ENCODE data around the gene FFAR2. TPM values are rescaled to one million over a fixed set of nuclear protein-coding genes. Genes with fewer than 3 reads are reported as not detected.

The FFAR2 gene
- total RNA-seq, 3 donors from 2014 or later (not counting 1 experiment from before 2014, with no cell fraction given), result 0.70 to 8.6 (median 1.6) TPM

GRCh38 chr19:35417278-35417677, 30.8 kb upstream of the FFAR2 start:
- Histone ChIP-seq H3K27me3 (ENCODE audit: control insufficient read depth, insufficient read depth, low read length) (no peaks in the 10 kb centered on the region), H3K27ac (ENCODE audit: low read length) (no peak overlapping the region), H3K4me3 (ENCODE audit: low read length) (no peak overlapping the region), H3K9me3 (ENCODE audit: control insufficient read depth, insufficient read depth, low read length) (no peaks in the 10 kb centered on the region), H3K36me3 (ENCODE audit: control insufficient read depth, insufficient read depth, low read length) (no peaks in the 10 kb centered on the region), H3K4me1 (ENCODE audit: control insufficient read depth, insufficient read depth, low read length) (peaks cover 14% of the 10 kb centered on the region)
- Mint-ChIP-seq H3K9me3 (no peaks in the 10 kb centered on the region), H3K4me1 (peaks cover 14 to 20% of the 10 kb centered on the region in 2 donors), H3K27me3 (ENCODE audit: low read depth in 2 of 2) (peaks cover 18 to 21% of the 10 kb centered on the region in 2 donors), H3K27ac (no peak overlapping the region), H3K4me3 (no peak overlapping the region), H3K36me3 (no peaks in the 10 kb centered on the region)
- intact Hi-C loops (cut with micrococcal nuclease), result no loop called here
- ATAC-seq, result no peak
- TF ChIP-seq CTCF (IDR thresholded peaks at IDR 0.05), result no peak
- 89% methylated on average over 2 of the region's 2 CpGs for WGBS (ENCODE audit: insufficient coverage)
- DNase-seq, result no peak

- H3K4me3 Mint-ChIP-seq, result no peak overlapping the region
- H3K27me3 Mint-ChIP-seq (ENCODE audit: low read depth in 2 of 2), result peaks cover 18 to 21% of the 10 kb centered on the region in 2 donors
- peaks cover 14% of the 10 kb centered on the region for H3K4me1 ChIP-seq (ENCODE audit: control insufficient read depth, insufficient read depth, low read length)
- H3K27ac Mint-ChIP-seq, result no peak overlapping the region
- H3K4me3 ChIP-seq (ENCODE audit: low read length), result no peak overlapping the region
- H3K9me3 ChIP-seq (ENCODE audit: control insufficient read depth, insufficient read depth, low read length), result no peaks in the 10 kb centered on the region
- intact Hi-C loops (cut with micrococcal nuclease), result no loop called here
- ATAC-seq (no peak), DNase-seq (no peak)
- no peaks in the 10 kb centered on the region for H3K9me3 Mint-ChIP-seq
- H3K27ac ChIP-seq (ENCODE audit: low read length), result no peak overlapping the region
- TF ChIP-seq CTCF (IDR thresholded peaks at IDR 0.05), result no peak
- peaks cover 14 to 20% of the 10 kb centered on the region in 2 donors for H3K4me1 Mint-ChIP-seq
- H3K27me3 ChIP-seq (ENCODE audit: control insufficient read depth, insufficient read depth, low read length), result no peaks in the 10 kb centered on the region
- 78% methylated on average over 7 of the region's 7 CpGs for WGBS (ENCODE audit: insufficient coverage)
- H3K36me3 ChIP-seq (ENCODE audit: control insufficient read depth, insufficient read depth, low read length), result no peaks in the 10 kb centered on the region
- H3K36me3 Mint-ChIP-seq, result no peaks in the 10 kb centered on the region
Measured at GRCh38 chr19:35417713-35418534, 30.1 kb upstream of the FFAR2 start.

- Mint-ChIP-seq H3K9me3 (no peaks in the 10 kb centered on the region), H3K4me1 (peaks cover 12 to 19% of the 10 kb centered on the region in 2 donors), H3K36me3 (no peaks in the 10 kb centered on the region)
Measured at GRCh38 chr19:35419046-35419445, 29.0 kb upstream of the FFAR2 start.

More at GRCh38 chr19:35419046-35419445, 29.0 kb upstream of the FFAR2 start:
- Histone ChIP-seq H3K4me3 (ENCODE audit: low read length) (no peak overlapping the region), H3K4me1 (ENCODE audit: control insufficient read depth, insufficient read depth, low read length) (peaks cover 14% of the 10 kb centered on the region), H3K27ac (ENCODE audit: low read length) (no peak overlapping the region), H3K27me3 (ENCODE audit: control insufficient read depth, insufficient read depth, low read length) (no peaks in the 10 kb centered on the region), H3K36me3 (ENCODE audit: control insufficient read depth, insufficient read depth, low read length) (no peaks in the 10 kb centered on the region), H3K9me3 (ENCODE audit: control insufficient read depth, insufficient read depth, low read length) (no peaks in the 10 kb centered on the region)
- intact Hi-C loops (cut with micrococcal nuclease), result no loop called here
- ATAC-seq, result no peak
- no peak overlapping the region for H3K4me3 Mint-ChIP-seq
- H3K27ac Mint-ChIP-seq, result no peak overlapping the region
- 82% methylated on average over 3 of the region's 3 CpGs for WGBS (ENCODE audit: insufficient coverage)
- TF ChIP-seq CTCF (IDR thresholded peaks at IDR 0.05), result no peak
- peaks cover 18 to 21% of the 10 kb centered on the region in 2 donors for H3K27me3 Mint-ChIP-seq (ENCODE audit: low read depth in 2 of 2)
- no peak for DNase-seq
